Ishikawa (cell line): ENCODE measurements around the gene NUDCD3.

ENCODE experiments used
- RAD21 ChIP-seq: IDR thresholded peaks from 2 replicates; pipeline ENCODE4 v1.6.1; 2012; ENCODE audit warnings: low read depth
- TCF12 ChIP-seq: IDR thresholded peaks from 2 replicates; pipeline ENCODE4 v1.6.1; 2012; ENCODE audit warnings: low read depth
- YY1 ChIP-seq: IDR thresholded peaks from 2 replicates; pipeline ENCODE4 v1.6.1; 2012; ENCODE audit warnings: low read depth
- TF ChIP-seq, protein P1 (sequence below): IDR thresholded peaks from 2 replicates; pipeline ENCODE4 v1.6.1; 2012; ENCODE audit warnings: low read depth, mild to moderate bottlenecking

DNA sequence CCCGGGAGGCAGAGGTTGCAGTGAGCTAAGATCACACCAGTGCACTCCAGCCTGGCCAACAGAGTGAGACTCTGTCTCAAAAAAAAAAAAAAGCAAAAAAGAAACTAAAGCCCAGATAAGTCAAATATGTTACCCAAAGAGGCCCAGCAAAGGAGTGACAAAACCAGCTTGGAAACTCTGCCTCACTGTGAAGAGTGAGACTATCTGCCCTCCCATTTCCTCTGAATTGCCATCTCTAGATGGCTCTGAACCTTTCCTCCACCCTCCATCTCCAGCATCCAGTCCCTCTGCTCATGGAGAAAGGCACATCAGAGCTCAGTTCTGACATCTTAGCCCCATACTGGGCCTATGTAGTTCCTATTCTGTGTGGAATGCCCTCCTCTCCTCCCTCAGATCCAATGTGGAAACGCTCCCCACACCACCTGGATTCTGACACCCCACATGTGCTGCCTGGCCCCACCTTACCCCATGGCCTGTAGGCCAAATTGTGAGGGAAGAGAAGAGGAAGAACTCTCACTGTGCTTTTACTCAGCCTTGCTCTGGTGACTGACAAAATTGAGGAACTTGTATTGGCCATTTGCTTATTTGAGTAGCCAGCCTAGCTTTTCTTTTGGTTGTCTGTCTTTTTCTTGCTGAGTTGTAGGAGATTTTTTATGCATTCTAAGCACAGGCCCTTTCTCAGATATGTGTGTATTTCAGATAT, 18.0 kb upstream of the NUDCD3 start:
- TF ChIP-seq, protein P1, sequence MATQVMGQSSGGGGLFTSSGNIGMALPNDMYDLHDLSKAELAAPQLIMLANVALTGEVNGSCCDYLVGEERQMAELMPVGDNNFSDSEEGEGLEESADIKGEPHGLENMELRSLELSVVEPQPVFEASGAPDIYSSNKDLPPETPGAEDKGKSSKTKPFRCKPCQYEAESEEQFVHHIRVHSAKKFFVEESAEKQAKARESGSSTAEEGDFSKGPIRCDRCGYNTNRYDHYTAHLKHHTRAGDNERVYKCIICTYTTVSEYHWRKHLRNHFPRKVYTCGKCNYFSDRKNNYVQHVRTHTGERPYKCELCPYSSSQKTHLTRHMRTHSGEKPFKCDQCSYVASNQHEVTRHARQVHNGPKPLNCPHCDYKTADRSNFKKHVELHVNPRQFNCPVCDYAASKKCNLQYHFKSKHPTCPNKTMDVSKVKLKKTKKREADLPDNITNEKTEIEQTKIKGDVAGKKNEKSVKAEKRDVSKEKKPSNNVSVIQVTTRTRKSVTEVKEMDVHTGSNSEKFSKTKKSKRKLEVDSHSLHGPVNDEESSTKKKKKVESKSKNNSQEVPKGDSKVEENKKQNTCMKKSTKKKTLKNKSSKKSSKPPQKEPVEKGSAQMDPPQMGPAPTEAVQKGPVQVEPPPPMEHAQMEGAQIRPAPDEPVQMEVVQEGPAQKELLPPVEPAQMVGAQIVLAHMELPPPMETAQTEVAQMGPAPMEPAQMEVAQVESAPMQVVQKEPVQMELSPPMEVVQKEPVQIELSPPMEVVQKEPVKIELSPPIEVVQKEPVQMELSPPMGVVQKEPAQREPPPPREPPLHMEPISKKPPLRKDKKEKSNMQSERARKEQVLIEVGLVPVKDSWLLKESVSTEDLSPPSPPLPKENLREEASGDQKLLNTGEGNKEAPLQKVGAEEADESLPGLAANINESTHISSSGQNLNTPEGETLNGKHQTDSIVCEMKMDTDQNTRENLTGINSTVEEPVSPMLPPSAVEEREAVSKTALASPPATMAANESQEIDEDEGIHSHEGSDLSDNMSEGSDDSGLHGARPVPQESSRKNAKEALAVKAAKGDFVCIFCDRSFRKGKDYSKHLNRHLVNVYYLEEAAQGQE: no peak
- TF ChIP-seq YY1: no peak
- TF ChIP-seq RAD21: no peak
- no peak for TF ChIP-seq TCF12
